ENCODE measurements around the gene GDF10. TPM values are rescaled to one million over a fixed set of nuclear protein-coding genes. Genes with fewer than 3 reads are reported as not detected.

GDF10 gene
- total RNA-seq, 2 experiments from 2014 or later = 1.4 to 1.5 TPM

DNA sequence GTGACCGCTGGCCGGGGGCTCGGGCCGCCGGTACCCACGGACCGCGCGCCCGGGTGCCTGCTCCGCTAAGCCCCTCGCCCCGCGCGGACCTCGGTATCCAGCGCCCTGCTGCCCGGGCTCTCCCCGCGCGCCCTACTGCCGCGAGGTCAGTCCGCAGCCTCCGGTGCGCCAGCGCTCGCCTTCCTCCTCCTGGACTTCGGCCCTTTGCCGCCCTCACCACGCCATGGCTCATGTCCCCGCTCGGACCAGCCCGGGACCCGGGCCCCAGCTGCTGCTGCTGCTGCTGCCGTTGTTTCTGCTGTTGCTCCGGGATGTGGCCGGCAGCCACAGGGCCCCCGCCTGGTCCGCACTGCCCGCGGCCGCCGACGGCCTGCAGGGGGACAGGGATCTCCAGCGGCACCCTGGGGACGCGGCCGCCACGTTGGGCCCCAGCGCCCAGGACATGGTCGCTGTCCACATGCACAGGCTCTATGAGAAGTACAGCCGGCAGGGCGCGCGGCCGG lies 483 bp downstream of the GDF10 start:
- H3K4me1 Mint-ChIP-seq (ENCODE audit: low read depth) = peaks cover 15% of the 10 kb centered on the region
- peak overlapping the region; percentile 76 for H3K4me3 Mint-ChIP-seq
- TF ChIP-seq, protein P1, sequence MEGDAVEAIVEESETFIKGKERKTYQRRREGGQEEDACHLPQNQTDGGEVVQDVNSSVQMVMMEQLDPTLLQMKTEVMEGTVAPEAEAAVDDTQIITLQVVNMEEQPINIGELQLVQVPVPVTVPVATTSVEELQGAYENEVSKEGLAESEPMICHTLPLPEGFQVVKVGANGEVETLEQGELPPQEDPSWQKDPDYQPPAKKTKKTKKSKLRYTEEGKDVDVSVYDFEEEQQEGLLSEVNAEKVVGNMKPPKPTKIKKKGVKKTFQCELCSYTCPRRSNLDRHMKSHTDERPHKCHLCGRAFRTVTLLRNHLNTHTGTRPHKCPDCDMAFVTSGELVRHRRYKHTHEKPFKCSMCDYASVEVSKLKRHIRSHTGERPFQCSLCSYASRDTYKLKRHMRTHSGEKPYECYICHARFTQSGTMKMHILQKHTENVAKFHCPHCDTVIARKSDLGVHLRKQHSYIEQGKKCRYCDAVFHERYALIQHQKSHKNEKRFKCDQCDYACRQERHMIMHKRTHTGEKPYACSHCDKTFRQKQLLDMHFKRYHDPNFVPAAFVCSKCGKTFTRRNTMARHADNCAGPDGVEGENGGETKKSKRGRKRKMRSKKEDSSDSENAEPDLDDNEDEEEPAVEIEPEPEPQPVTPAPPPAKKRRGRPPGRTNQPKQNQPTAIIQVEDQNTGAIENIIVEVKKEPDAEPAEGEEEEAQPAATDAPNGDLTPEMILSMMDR (IDR thresholded peaks at IDR 0.05) = no peak
- H3K27ac Mint-ChIP-seq = no peak overlapping the region
- ChIA-PET CTCF (interaction anchor here (3.0 kb wide), 1 partner anchor 11 kb away, joined by 13 read pairs; no protein-coding TSS in a partner anchor), POLR2A (interaction anchor here (1.3 kb wide), 1 partner anchor 49 kb away, joined by 3 read pairs; no protein-coding TSS in a partner anchor)
- no peaks in the 10 kb centered on the region for H3K9me3 Mint-ChIP-seq
- H3K36me3 Mint-ChIP-seq (ENCODE audit: low read depth) = no peaks in the 10 kb centered on the region
- H3K27me3 Mint-ChIP-seq = peaks cover 7% of the 10 kb centered on the region
- intact Hi-C loops (cut with micrococcal nuclease) = no loop called here
- no peak for DNase-seq
- peak; percentile 20 for ATAC-seq

DNA sequence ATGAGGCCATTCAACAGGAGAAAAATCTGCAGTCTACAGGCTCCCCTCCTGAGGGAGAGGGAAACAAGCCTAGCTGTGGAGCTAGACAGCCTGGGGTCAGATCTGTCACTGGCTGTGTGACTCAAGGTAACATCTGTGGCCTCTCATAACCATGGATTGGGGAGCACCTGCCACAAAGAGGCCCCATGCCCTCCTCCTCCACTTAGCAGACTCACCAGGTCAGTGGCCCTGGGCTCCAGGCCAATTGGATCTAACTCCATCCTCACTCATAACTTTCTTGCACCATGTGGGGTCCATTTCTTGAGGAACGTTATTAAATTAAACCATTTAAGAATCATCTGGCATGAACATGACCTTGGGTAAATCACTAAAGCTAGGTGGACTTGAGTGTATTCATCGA lies 1.8 kb downstream of the GDF10 start:
- H3K36me3 Mint-ChIP-seq (ENCODE audit: low read depth) = no peaks in the 10 kb centered on the region
- no peak overlapping the region for H3K4me3 Mint-ChIP-seq
- H3K4me1 Mint-ChIP-seq (ENCODE audit: low read depth) = peaks cover 20% of the 10 kb centered on the region
- intact Hi-C loops (cut with micrococcal nuclease) = no loop called here
- DNase-seq (no peak), ATAC-seq (no peak)
- peaks cover 7% of the 10 kb centered on the region for H3K27me3 Mint-ChIP-seq
- H3K9me3 Mint-ChIP-seq = no peaks in the 10 kb centered on the region
- no peak overlapping the region for H3K27ac Mint-ChIP-seq
- ChIA-PET POLR2A (interaction anchor here (0.9 kb wide), 1 partner anchor 226 kb away, joined by 3 read pairs; no protein-coding TSS in a partner anchor), CTCF (interaction anchor here (1.1 to 3.1 kb wide), 5 partner anchors 10 to 276 kb away, joined by 3 to 16 read pairs (median 7); no protein-coding TSS in a partner anchor)
- TF ChIP-seq, protein P1 (IDR thresholded peaks at IDR 0.05) = no peak

DNA sequence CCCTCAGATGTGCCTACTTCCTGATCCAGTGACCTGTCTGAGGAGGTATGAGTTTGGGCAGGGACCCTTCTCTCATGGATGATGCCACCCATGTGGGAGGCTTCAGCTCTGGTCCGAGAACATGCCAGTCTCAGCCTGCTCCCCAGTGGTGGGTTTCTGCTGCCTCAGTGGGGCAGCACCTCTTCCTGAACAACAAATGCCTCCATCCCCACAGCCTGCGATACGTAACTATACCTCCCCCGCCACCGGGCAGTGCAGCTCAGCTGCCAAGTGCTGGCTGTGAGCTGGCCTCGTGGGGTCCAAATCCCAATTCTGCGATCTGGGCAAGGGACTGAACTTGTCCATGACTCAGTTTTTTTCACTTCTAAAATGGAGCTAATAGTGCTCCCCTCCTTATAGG lies 3.1 kb downstream of the GDF10 start:
- H3K4me1 Mint-ChIP-seq (ENCODE audit: low read depth) = peaks cover 26% of the 10 kb centered on the region
- H3K27me3 Mint-ChIP-seq = peaks cover 7% of the 10 kb centered on the region
- ATAC-seq = no peak
- DNase-seq = no peak
- CTCF ChIA-PET = interaction anchor here (1.0 to 3.1 kb wide), 5 partner anchors 10 to 279 kb away, joined by 3 to 16 read pairs (median 7); no protein-coding TSS in a partner anchor
- POLR2A ChIA-PET = interaction anchor here (0.7 kb wide), 1 partner anchor 38 kb away, joined by 3 read pairs; no protein-coding TSS in a partner anchor
- intact Hi-C loops (cut with micrococcal nuclease) = no loop called here
- H3K9me3 Mint-ChIP-seq = no peaks in the 10 kb centered on the region
- H3K4me3 Mint-ChIP-seq = no peak overlapping the region
- H3K27ac Mint-ChIP-seq = no peak overlapping the region
- no peaks in the 10 kb centered on the region for H3K36me3 Mint-ChIP-seq (ENCODE audit: low read depth)
- TF ChIP-seq, protein P1 (IDR thresholded peaks at IDR 0.05) = no peak

DNA sequence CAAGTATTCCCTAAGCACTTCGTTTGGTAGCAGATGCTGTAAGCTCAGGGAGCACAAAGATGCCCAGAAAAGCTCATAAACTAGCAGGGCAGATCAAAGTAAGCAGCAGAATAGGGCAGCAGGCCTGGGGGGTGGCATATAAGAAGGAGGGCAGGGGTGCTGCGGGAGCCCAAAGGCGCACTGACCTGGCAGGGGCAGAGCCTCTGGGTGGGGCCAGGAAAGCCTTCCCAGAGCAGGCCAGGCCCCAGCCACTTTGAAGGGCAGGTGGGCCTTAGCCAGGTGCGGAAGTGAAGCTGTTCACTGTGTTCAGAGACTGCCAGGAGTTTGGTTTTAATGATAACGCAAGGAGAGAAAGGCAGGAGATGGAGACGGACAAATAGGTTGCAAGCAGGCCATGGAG lies 3.9 kb downstream of the GDF10 start:
- ChIA-PET POLR2A (interaction anchor here (0.7 kb wide), 1 partner anchor 38 kb away, joined by 3 read pairs; no protein-coding TSS in a partner anchor), CTCF (interaction anchor here (1.0 to 3.1 kb wide), 5 partner anchors 9 to 280 kb away, joined by 3 to 16 read pairs (median 7); no protein-coding TSS in a partner anchor)
- peaks cover 7% of the 10 kb centered on the region for H3K27me3 Mint-ChIP-seq
- H3K9me3 Mint-ChIP-seq = no peaks in the 10 kb centered on the region
- no peak overlapping the region for H3K4me3 Mint-ChIP-seq
- H3K36me3 Mint-ChIP-seq (ENCODE audit: low read depth) = no peaks in the 10 kb centered on the region
- intact Hi-C loops (cut with micrococcal nuclease) = no loop called here
- DNase-seq (no peak), ATAC-seq (no peak)
- H3K4me1 Mint-ChIP-seq (ENCODE audit: low read depth) = peaks cover 26% of the 10 kb centered on the region
- no peak overlapping the region for H3K27ac Mint-ChIP-seq
- TF ChIP-seq, protein P1 (IDR thresholded peaks at IDR 0.05) = no peak

DNA sequence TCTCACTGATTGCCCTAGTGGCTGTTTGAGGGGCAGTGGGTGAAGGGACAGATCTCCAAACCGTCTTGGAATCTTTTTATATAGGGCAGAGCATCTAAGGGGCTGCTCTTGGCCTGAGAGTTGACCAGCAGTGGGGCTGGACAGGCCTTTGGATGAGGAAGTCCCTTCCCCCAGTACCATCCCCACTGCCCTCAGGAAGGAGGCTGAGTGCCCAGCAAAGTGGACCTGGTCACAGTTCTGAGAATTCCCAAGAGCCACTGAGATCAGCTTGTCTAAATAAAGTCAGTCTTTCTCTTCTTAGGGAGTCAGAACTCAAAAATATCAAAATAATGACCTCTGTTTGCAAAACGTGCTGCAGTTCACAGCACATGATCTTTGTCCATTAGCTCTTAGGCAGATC lies 5.6 kb downstream of the GDF10 start:
- CTCF ChIA-PET = interaction anchor here (1.5 to 1.9 kb wide), 2 partner anchors 8 to 258 kb away, joined by 3 to 16 read pairs; no protein-coding TSS in a partner anchor

More for the DNA sequence above, 5.6 kb downstream of the GDF10 start:
- peaks cover 22% of the 10 kb centered on the region for H3K4me1 Mint-ChIP-seq (ENCODE audit: low read depth)
- DNase-seq (no peak), ATAC-seq (no peak)
- no peak overlapping the region for H3K27ac Mint-ChIP-seq
- TF ChIP-seq, protein P1 (IDR thresholded peaks at IDR 0.05) = no peak
- no peaks in the 10 kb centered on the region for H3K36me3 Mint-ChIP-seq (ENCODE audit: low read depth)
- POLR2A ChIA-PET = interaction anchor here (0.8 kb wide), 1 partner anchor 25 kb away, joined by 3 read pairs; no protein-coding TSS in a partner anchor
- no peak overlapping the region for H3K4me3 Mint-ChIP-seq
- H3K9me3 Mint-ChIP-seq = no peaks in the 10 kb centered on the region
- peaks cover 3% of the 10 kb centered on the region for H3K27me3 Mint-ChIP-seq
- intact Hi-C loops (cut with micrococcal nuclease) = no loop called here
